Vagina (tissue), 2 donors: ENCODE results near the gene MARCHF5. TPM values are rescaled to one million over a fixed set of nuclear protein-coding genes. Genes with fewer than 3 reads are reported as not detected.
"Not testable (repeated sequence)": the region's sequence is repeated elsewhere in the genome, so short reads cannot be mapped to it uniquely, and the experiment has no call there.

Experiments
- DNase-seq, 2 donors: peaks; one replicate each; pipeline ENCODE4 v3.0.0-alpha.2; 2017; ENCODE audit errors: extremely low spot score in 2 of 2
- H3K27ac ChIP-seq: fragments of 200-600 bp; sonication (generic); one replicate; pipeline ENCODE4 v1.5.1; 2019
- H3K27me3 ChIP-seq: fragments of 200-600 bp; sonication (generic); one replicate; pipeline ENCODE4 v1.5.1; 2019
- H3K36me3 ChIP-seq, 2 donors: fragments of 200-600 bp; sonication (generic); one replicate each; pipeline ENCODE4 v1.5.1; 2017 to 2019
- H3K4me1 ChIP-seq: fragments of 200-600 bp; sonication (generic); one replicate; pipeline ENCODE4 v1.5.1; 2019
- H3K4me3 ChIP-seq, 2 donors: fragments of 200-600 bp; sonication (generic); 1 replicate in 1 of 2; 2 replicates in 1 of 2; pipeline ENCODE4 v1.5.1; 2016 to 2019
- H3K9me3 ChIP-seq: fragments of 200-600 bp; sonication (generic); one replicate; pipeline ENCODE4 v1.5.1; 2019
- CTCF ChIP-seq, 3 experiments: fragments of 450-650 bp in 2 of 3; fragments of 200-600 bp in 1 of 3; sonication (generic) in 1 of 3; IDR thresholded peaks; one replicate each; pipeline ENCODE4 v1.5.1; 2017 to 2019; ENCODE audit warnings: antibody characterized with exemption in 3 of 3, mild to moderate bottlenecking in 2 of 3, moderate library complexity in 2 of 3
- POLR2A ChIP-seq, 2 donors: fragments of 450-650 bp; IDR thresholded peaks; one replicate each; pipeline ENCODE4 v1.6.1; 2017; ENCODE audit warnings: antibody characterized with exemption in 2 of 2, mild to moderate bottlenecking in 2 of 2, moderate library complexity in 2 of 2
- POLR2AphosphoS5 ChIP-seq, 2 donors: sonication (generic); formaldehyde crosslinking; IDR thresholded peaks; one replicate each; pipeline ENCODE4 v1.9.0; 2017; ENCODE audit warnings: antibody characterized with exemption in 2 of 2, mild to moderate bottlenecking in 2 of 2, low read depth in 1 of 2; ENCODE audit not compliant: insufficient read depth in 1 of 2
- intact Hi-C: fragments of 100-400 bp; cut with DNase I; formaldehyde crosslinking; loops from one replicate; pipeline ENCODE4 v1.15.1; 2023
- total RNA-seq: library from RNA; depleted of rRNA; stranded (reverse); fragments of >200 nt; gene quantifications from one replicate; pipeline ENCODE4 v1.2.3, GENCODE V29; 2016

The MARCHF5 gene
- total RNA-seq, 1 donor from 2014 or later = 18.9 TPM

- TF ChIP-seq POLR2AphosphoS5 (IDR thresholded peaks at IDR 0.05; ENCODE audit: insufficient read depth in 1 of 2, low read depth in 1 of 2) (no peak), POLR2A (IDR thresholded peaks at IDR 0.05) (no peak), CTCF (IDR thresholded peaks at IDR 0.05) (no peak)
- Histone ChIP-seq H3K27me3 (no peaks in the 10 kb centered on the region), H3K36me3 (no peaks in the 10 kb centered on the region), H3K9me3 (no peaks in the 10 kb centered on the region), H3K4me1 (peaks cover 9% of the 10 kb centered on the region), H3K4me3 (no peak overlapping the region), H3K27ac (no peak overlapping the region)
- intact Hi-C loops = no loop called here
- DNase-seq = no peak
These were observed 32.1 kb downstream of the MARCHF5 start for GRCh38 chr10:92323079-92323478.

DNA sequence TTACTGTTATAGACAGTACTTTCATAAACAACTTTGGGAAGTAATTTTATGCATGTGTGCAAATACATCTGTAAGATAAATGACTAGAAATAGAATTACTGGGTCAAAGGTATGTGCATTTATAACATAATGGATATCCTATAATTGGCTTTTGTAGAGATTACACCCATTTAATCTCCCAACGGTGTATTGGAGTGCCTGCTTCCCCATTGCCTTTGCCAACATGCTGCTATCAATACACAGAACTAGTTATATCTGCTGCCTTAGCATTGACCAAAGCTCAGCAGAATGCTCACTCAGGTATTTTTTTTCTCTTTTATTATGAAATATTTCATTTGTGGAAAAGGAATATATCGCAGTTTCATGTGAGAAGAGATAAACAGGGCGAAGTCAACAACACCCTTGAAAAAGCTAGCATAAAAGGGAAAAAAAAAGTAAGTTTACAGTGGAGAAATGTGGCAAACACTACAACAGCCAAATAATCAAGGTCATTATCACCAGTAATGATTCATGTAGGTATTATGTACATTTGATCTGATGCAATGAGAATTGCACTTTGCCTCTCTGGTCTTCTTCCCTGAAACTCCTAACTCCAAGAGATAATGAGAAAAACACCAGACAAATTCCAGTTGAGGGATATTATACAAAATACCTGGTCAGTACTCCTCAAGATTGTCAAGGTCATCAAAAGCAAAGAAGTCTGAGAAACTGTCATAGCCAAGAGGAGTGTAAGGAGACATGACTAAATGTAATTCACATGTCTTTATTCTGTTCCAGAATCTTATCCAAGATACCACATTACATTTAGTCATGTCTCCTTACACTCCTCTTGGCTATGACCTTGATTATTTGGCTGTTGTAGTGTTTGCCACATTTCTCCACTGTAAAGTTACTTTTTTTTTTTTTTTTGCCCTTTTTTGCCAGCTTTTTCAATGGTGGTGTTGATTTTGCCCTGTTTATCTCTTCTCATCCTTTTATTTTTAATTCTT is 36.8 kb downstream of the MARCHF5 start:
- Histone ChIP-seq H3K4me1 (peaks cover 29% of the 10 kb centered on the region), H3K36me3 (no peaks in the 10 kb centered on the region), H3K27me3 (no peaks in the 10 kb centered on the region), H3K9me3 (no peaks in the 10 kb centered on the region), H3K27ac (no peak overlapping the region), H3K4me3 (no peak overlapping the region)
- no peak for DNase-seq
- TF ChIP-seq POLR2AphosphoS5 (IDR thresholded peaks at IDR 0.05; ENCODE audit: insufficient read depth in 1 of 2, low read depth in 1 of 2) = no peak
- TF ChIP-seq POLR2A (IDR thresholded peaks at IDR 0.05) = no peak
- TF ChIP-seq CTCF (IDR thresholded peaks at IDR 0.05) = no peak
- intact Hi-C loops = no loop called here

GRCh38 chr10:92328993-92329392 is 38.0 kb downstream of the MARCHF5 start:
- Histone ChIP-seq H3K27ac (no peak overlapping the region), H3K4me3 (no peak overlapping the region), H3K9me3 (no peaks in the 10 kb centered on the region), H3K36me3 (no peaks in the 10 kb centered on the region), H3K27me3 (no peaks in the 10 kb centered on the region), H3K4me1 (peaks cover 29% of the 10 kb centered on the region)
- intact Hi-C loops = no loop called here
- TF ChIP-seq CTCF (IDR thresholded peaks at IDR 0.05) (no peak), POLR2A (IDR thresholded peaks at IDR 0.05) (no peak), POLR2AphosphoS5 (IDR thresholded peaks at IDR 0.05; ENCODE audit: insufficient read depth in 1 of 2, low read depth in 1 of 2) (no peak)
- no peak for DNase-seq

DNA sequence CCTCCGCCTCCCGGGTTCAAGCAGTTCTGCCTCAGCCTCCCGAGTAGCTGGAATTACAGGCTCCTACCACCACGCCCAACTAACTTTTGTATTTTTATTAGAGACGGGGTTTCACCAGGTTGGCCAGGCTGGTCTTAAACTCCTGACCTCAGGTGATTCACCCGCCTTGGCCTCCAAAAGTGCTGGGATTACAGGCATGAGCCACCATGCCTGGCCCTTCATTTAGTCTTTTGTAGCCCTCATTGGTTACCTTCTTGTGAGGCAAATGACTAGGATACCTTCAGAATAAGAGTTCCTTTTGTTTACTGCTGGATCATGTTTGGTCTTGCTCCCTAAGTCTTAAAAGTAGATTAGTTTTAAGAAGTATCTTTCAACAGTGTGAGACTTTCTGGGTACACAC is 39.0 kb downstream of the MARCHF5 start:
- H3K36me3 ChIP-seq, intact Hi-C loops, H3K27me3 ChIP-seq, H3K4me3 ChIP-seq, H3K9me3 ChIP-seq, DNase-seq: not testable (repeated sequence)
- TF ChIP-seq POLR2AphosphoS5 (IDR thresholded peaks at IDR 0.05; ENCODE audit: insufficient read depth in 1 of 2, low read depth in 1 of 2) = peak in 1 of 2 donors; percentile 81
- Histone ChIP-seq H3K4me1 (peaks cover 29% of the 10 kb centered on the region), H3K27ac (peak overlapping the region; percentile 37)

- Histone ChIP-seq H3K4me3 (no peak overlapping the region), H3K27ac (no peak overlapping the region), H3K4me1 (no peaks in the 10 kb centered on the region), H3K27me3 (no peaks in the 10 kb centered on the region), H3K9me3 (no peaks in the 10 kb centered on the region), H3K36me3 (peaks cover 0 to 10% of the 10 kb centered on the region in 2 donors)
- TF ChIP-seq POLR2A (IDR thresholded peaks at IDR 0.05) (no peak), POLR2AphosphoS5 (IDR thresholded peaks at IDR 0.05; ENCODE audit: insufficient read depth in 1 of 2, low read depth in 1 of 2) (no peak), CTCF (IDR thresholded peaks at IDR 0.05) (no peak)
- intact Hi-C loops = no loop called here
- no peak for DNase-seq
These were observed 51.8 kb downstream of the MARCHF5 start for GRCh38 chr10:92342796-92343195.

DNA sequence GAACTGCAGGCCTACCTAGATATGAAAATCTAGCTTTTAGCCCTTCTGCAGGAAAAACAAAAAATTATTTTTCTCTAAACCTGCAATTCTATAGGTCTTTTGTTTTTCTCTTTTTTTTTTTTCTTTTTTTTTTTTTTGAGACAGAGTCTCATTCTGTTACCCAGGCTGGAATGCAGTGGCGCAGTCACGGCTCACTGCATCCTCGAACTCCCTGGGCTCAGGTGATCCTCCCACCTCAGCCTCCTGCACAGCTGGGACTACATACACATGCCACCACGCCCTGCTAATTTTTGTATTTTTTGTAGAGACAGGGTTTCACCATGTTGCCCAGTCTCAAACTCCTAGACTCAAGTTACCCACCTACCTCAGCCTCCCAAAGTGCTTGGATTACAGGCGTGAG is 54.6 kb downstream of the MARCHF5 start:
- H3K27me3 ChIP-seq, intact Hi-C loops, H3K4me3 ChIP-seq, H3K27ac ChIP-seq, H3K4me1 ChIP-seq, H3K9me3 ChIP-seq, DNase-seq: not testable (repeated sequence)
- peaks cover 0 to 22% of the 10 kb centered on the region in 2 donors for H3K36me3 ChIP-seq

GRCh38 chr10:92347035-92347676 is 56.2 kb downstream of the MARCHF5 start:
- H3K36me3 ChIP-seq = peaks cover 0 to 25% of the 10 kb centered on the region in 2 donors
- H3K27me3 ChIP-seq, H3K9me3 ChIP-seq, H3K27ac ChIP-seq, H3K4me1 ChIP-seq, DNase-seq, intact Hi-C loops, H3K4me3 ChIP-seq: not testable (repeated sequence)
